Activated CD4-positive, alpha-beta memory T cell treated with anti-CD3 and anti-CD28 coated beads for 36 hours (primary cell): Measurements from ENCODE around the gene DIPK2A. TPM values are rescaled to one million over a fixed set of nuclear protein-coding genes. Genes with fewer than 3 reads are reported as not detected.

ENCODE experiments used
- CTCF ChIA-PET: fragments of 350-600 bp; sonication (Branson Sonifier 250); formaldehyde crosslinking; loops from one replicate; lab custom pipeline; 2021; ENCODE audit warnings: antibody characterized with exemption, inconsistent platforms; lab: Charles Lee
- POLR2A ChIA-PET: fragments of 350-600 bp; sonication (Branson Sonifier 250); formaldehyde crosslinking; loops from one replicate; lab custom pipeline; 2021; ENCODE audit warnings: antibody characterized with exemption; lab: Charles Lee
- DNase-seq: peaks from one replicate; pipeline ENCODE4 v3.0.0-alpha.2; 2020
- H3K27ac Mint-ChIP-seq: one replicate; pipeline ENCODE4 v1.8.0; 2021; ENCODE audit warnings: mixed read lengths
- H3K27me3 Mint-ChIP-seq: one replicate; pipeline ENCODE4 v1.8.0; 2021; ENCODE audit warnings: mixed read lengths
- H3K36me3 Mint-ChIP-seq: one replicate; pipeline ENCODE4 v1.8.0; 2021; ENCODE audit warnings: mixed read lengths
- H3K4me1 Mint-ChIP-seq: one replicate; pipeline ENCODE4 v1.8.0; 2021; ENCODE audit warnings: low read depth, mixed read lengths
- H3K4me3 Mint-ChIP-seq: one replicate; pipeline ENCODE4 v1.8.0; 2021; ENCODE audit warnings: mild to moderate bottlenecking, mixed read lengths
- H3K9me3 Mint-ChIP-seq: one replicate; pipeline ENCODE4 v1.8.0; 2021; ENCODE audit warnings: mixed read lengths
- intact Hi-C: fragments of 100-400 bp; cut with micrococcal nuclease; formaldehyde crosslinking; loops from one replicate; pipeline ENCODE4 v1.15.1; 2023
- total RNA-seq, 2 experiments: library from RNA; stranded (reverse); gene quantifications; one replicate each; pipeline ENCODE4 v1.2.3, GENCODE V29; 2021

Gene DIPK2A
- total RNA-seq, 2 experiments from 2014 or later, result 8.9 to 9.8 TPM

GRCh38 chr3:144011251-144011799, 39.7 kb downstream of the DIPK2A start:
- ChIA-PET POLR2A (no interaction called here), CTCF (no interaction called here)
- no peaks in the 10 kb centered on the region for H3K9me3 Mint-ChIP-seq
- no peak overlapping the region for H3K4me3 Mint-ChIP-seq
- H3K27ac Mint-ChIP-seq, result no peak overlapping the region
- DNase-seq, result no peak
- no peaks in the 10 kb centered on the region for H3K4me1 Mint-ChIP-seq
- intact Hi-C loops, result no loop called here
- no peaks in the 10 kb centered on the region for H3K36me3 Mint-ChIP-seq
- no peaks in the 10 kb centered on the region for H3K27me3 Mint-ChIP-seq

DNA sequence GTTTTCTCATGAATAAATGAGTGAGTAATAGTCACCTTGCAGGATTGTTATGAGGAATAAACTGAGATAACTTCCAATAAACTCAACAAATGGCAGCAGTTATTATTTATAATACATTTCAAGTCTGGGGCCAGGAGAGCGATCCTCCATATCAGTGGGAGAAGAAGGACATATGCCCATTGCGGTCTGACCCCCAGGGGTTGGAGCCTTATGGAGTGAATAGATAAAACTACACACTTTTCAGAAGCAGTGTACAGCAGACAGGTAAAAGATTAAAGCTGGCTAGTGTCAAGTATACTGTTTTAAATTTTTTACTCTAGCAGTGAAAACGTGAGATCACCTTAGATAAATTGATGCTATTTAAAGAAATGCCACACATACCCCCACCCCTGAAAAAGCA, 43.5 kb downstream of the DIPK2A start:
- Mint-ChIP-seq H3K27me3 (peaks cover 1% of the 10 kb centered on the region), H3K27ac (no peak overlapping the region), H3K9me3 (no peaks in the 10 kb centered on the region), H3K4me3 (no peak overlapping the region), H3K4me1 (no peaks in the 10 kb centered on the region), H3K36me3 (no peaks in the 10 kb centered on the region)
- CTCF ChIA-PET, result no interaction called here
- DNase-seq, result no peak
- intact Hi-C loops, result no loop called here
- POLR2A ChIA-PET, result no interaction called here

DNA sequence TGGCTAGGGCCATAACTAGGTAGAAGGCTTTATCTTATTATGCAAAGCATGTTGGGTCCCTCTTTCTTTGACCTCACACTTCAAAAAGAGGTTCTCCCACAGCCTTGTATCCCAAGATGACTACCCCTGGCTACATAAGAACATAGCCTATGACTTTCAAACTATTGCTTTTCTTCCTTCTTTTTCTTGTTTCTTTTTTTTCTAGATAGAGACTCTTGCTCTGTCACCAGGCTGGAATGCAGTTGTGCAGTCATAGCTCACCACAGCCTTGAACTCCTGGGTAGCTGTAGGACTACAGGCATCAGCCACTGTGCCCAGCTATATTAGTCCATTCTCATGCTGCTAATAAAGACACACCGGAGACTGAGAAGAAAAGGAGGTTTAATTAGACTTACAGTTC, 47.2 kb downstream of the DIPK2A start:
- Mint-ChIP-seq H3K4me3 (no peak overlapping the region), H3K27me3 (peaks cover 6% of the 10 kb centered on the region), H3K36me3 (no peaks in the 10 kb centered on the region), H3K4me1 (no peaks in the 10 kb centered on the region), H3K9me3 (peaks cover 2% of the 10 kb centered on the region), H3K27ac (no peak overlapping the region)
- POLR2A ChIA-PET, result no interaction called here
- intact Hi-C loops, result no loop called here
- no peak for DNase-seq
- CTCF ChIA-PET, result no interaction called here

Other genes with a start within 250 kb of the DIPK2A start
- 1 to 10 TPM; 1.3 to 1.6 TPM for gene SLC9A9, start 123.4 kb upstream of the DIPK2A start, total RNA-seq